Chondrocyte (in vitro differentiated cells): ENCODE measurements around the gene IL6. TPM values are rescaled to one million over a fixed set of nuclear protein-coding genes. Genes with fewer than 3 reads are reported as not detected.
A peak's percentile ranks its signal among the peaks of the same experiment; 100 is the strongest.

Source experiments
- DNase-seq: peaks from one replicate; pipeline ENCODE4 v3.0.0; 2021; ENCODE audit warnings: mixed read lengths, low spot score
- H3K27ac Mint-ChIP-seq: one replicate; pipeline ENCODE4 v1.8.0; 2021; ENCODE audit warnings: mild to moderate bottlenecking, moderate library complexity, mixed read lengths; ENCODE audit not compliant: unreplicated experiment
- H3K27me3 Mint-ChIP-seq: 2 replicates; pipeline ENCODE4 v1.8.0; 2021; ENCODE audit warnings: low read depth, mixed read lengths
- H3K36me3 Mint-ChIP-seq: 2 replicates; pipeline ENCODE4 v1.8.0; 2021; ENCODE audit warnings: low read depth, mixed read lengths
- H3K4me1 Mint-ChIP-seq: 2 replicates; pipeline ENCODE4 v1.8.0; 2021; ENCODE audit warnings: low read depth, mild to moderate bottlenecking, mixed read lengths
- H3K4me3 Mint-ChIP-seq: one replicate; pipeline ENCODE4 v1.8.0; 2021; ENCODE audit warnings: mild to moderate bottlenecking, moderate library complexity, mixed read lengths; ENCODE audit not compliant: unreplicated experiment
- H3K9me3 Mint-ChIP-seq: 2 replicates; pipeline ENCODE4 v1.8.0; 2021; ENCODE audit warnings: low read depth, mixed read lengths
- CTCF ChIP-seq: fragments of 200-600 bp; sonication (generic); IDR thresholded peaks from 2 replicates; pipeline ENCODE4 v1.5.0; 2021; ENCODE audit warnings: antibody characterized with exemption, mild to moderate bottlenecking, moderate library complexity
- total RNA-seq: library from RNA; stranded (reverse); gene quantifications from 3 replicates; pipeline ENCODE4 v1.2.1, GENCODE V29; 2021

The IL6 gene
- total RNA-seq, 1 donor from 2014 or later, result 0.45 TPM

DNA sequence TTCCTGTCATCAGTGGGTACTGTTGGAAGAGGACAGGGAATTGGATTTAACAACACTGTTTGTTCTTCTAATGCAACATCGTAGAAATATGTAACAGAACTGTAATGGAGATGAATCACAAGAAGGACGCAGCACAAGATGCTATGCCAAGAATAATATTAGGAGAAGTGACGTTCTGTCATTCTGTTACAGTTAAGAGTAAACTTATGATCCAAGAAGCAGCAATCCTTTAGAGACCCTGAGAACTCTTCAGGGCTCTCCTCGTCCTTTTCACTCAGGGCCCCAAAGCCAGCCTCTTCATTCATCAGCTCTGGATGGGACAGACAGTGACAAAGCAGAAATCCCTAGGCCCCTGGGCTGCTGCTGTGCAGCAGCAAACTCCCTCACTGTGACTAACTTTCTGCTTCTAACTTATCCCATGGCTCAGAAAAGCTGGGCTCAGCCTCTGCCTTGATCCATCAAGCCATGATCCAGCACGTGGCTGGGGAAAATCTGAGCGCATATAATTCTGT lies 8.7 kb upstream of the IL6 start:
- Mint-ChIP-seq H3K4me3 (peak overlapping the region; percentile 26), H3K27me3 (no peaks in the 10 kb centered on the region), H3K9me3 (no peaks in the 10 kb centered on the region), H3K4me1 (peaks cover 50% of the 10 kb centered on the region), H3K36me3 (no peaks in the 10 kb centered on the region), H3K27ac (peak overlapping the region; percentile 99)
- DNase-seq, result no peak
- no peak for TF ChIP-seq CTCF

DNA sequence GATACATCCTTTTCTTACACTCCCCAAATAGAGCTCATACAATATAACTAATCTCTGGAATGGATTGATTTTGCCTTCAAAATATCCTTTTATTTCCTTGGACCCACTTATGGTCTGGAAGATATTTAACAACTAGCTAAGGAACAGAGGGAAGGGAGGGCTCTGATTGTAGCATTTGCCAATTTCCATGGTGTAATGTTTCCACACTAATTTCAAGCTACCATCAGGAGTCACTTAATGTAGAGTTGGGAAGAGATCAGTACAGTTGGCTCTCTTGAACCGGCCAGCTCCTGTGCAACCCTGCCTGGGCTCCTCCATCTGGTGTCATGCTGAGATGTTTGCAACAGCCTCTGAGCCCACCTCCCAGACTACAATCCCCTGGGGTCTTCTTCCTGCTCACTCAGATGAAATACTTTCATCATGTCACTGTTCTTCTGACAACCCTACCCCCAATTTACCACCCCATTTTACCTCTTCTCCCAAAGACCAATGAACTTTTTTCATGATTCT lies 8.0 kb upstream of the IL6 start:
- H3K4me3 Mint-ChIP-seq, result no peak overlapping the region
- H3K9me3 Mint-ChIP-seq, result no peaks in the 10 kb centered on the region
- TF ChIP-seq CTCF, result no peak
- H3K4me1 Mint-ChIP-seq, result peaks cover 55% of the 10 kb centered on the region
- H3K36me3 Mint-ChIP-seq, result no peaks in the 10 kb centered on the region
- no peaks in the 10 kb centered on the region for H3K27me3 Mint-ChIP-seq
- peak overlapping the region; percentile 99 for H3K27ac Mint-ChIP-seq
- no peak for DNase-seq

GRCh38 chr7:22720791-22721786 lies 5.9 kb upstream of the IL6 start:
- Mint-ChIP-seq H3K27me3 (no peaks in the 10 kb centered on the region), H3K27ac (no peak overlapping the region), H3K4me1 (peaks cover 65% of the 10 kb centered on the region), H3K9me3 (no peaks in the 10 kb centered on the region), H3K4me3 (no peak overlapping the region), H3K36me3 (no peaks in the 10 kb centered on the region)
- DNase-seq, result no peak
- TF ChIP-seq CTCF, result no peak

GRCh38 chr7:22722536-22723180 lies 4.3 kb upstream of the IL6 start:
- H3K27ac Mint-ChIP-seq, result peak overlapping the region; percentile 96
- TF ChIP-seq CTCF, result no peak
- H3K4me1 Mint-ChIP-seq, result peaks cover 69% of the 10 kb centered on the region
- no peak overlapping the region for H3K4me3 Mint-ChIP-seq
- DNase-seq, result no peak
- H3K9me3 Mint-ChIP-seq, result no peaks in the 10 kb centered on the region
- H3K36me3 Mint-ChIP-seq, result no peaks in the 10 kb centered on the region
- no peaks in the 10 kb centered on the region for H3K27me3 Mint-ChIP-seq

DNA sequence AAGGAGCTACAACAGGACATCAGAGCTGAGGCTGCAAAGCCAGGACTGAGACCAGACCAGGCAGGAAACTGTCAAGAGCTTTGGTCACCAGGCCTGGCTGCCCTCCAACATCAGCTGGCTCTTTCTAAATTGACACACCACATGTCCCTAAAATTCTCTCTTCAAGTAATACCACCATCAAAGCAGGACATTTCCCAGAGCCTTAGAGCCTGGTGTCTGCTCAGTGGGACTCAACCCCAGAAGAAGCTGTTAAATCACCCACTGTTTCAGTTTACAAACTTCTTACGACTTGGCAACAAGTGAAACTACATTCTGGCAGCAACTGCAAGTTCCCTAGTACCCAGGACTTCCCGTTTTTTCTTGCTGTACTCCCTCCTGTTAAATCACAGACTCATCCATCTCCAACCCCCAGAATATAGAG lies 3.8 kb upstream of the IL6 start:
- no peak for TF ChIP-seq CTCF
- DNase-seq, result no peak
- Mint-ChIP-seq H3K4me3 (no peak overlapping the region), H3K27me3 (no peaks in the 10 kb centered on the region), H3K36me3 (no peaks in the 10 kb centered on the region), H3K4me1 (peaks cover 69% of the 10 kb centered on the region), H3K9me3 (no peaks in the 10 kb centered on the region), H3K27ac (peak overlapping the region; percentile 96)
